A549 treated with AZD9567 at 1 μM for 4 hours (cell line): ENCODE measurements around the gene CYP4Z1. TPM values are rescaled to one million over a fixed set of nuclear protein-coding genes. Genes with fewer than 3 reads are reported as not detected.

Experiments
- total RNA-seq: library from RNA; stranded (reverse); fragments of 200-300 nt; extraction: Qiagen RNA extraction; gene quantifications from 5 replicates; pipeline ENCODE4 v1.2.3, GENCODE V29; 2022; ENCODE audit not compliant: insufficient read depth

Gene CYP4Z1, protein sequence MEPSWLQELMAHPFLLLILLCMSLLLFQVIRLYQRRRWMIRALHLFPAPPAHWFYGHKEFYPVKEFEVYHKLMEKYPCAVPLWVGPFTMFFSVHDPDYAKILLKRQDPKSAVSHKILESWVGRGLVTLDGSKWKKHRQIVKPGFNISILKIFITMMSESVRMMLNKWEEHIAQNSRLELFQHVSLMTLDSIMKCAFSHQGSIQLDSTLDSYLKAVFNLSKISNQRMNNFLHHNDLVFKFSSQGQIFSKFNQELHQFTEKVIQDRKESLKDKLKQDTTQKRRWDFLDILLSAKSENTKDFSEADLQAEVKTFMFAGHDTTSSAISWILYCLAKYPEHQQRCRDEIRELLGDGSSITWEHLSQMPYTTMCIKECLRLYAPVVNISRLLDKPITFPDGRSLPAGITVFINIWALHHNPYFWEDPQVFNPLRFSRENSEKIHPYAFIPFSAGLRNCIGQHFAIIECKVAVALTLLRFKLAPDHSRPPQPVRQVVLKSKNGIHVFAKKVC
- not detected in 5 replicates for total RNA-seq

DNA sequence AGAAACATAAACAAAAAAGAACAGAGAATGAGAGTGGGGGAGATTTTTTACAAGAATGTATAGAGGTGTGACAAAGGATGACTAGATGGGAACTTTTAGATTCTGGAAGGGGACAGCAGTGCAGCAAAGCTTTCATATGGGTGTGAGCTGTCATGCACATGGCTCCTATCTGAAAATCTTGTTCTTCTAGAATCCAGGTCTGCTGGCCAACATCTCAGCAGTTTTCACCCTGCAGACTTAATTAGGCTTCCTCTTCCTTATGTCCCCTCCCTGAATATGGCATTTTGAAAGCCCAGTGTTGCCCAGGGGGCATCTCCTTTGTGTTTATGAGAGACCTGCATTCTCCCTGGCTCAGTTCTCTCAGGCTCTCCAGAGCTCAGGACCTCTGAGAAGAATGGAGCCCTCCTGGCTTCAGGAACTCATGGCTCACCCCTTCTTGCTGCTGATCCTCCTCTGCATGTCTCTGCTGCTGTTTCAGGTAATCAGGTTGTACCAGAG is at the start of gene CYP4Z1:
Gene CYP4Z1 (plus strand): TSS at position 135 of the 498 bp plus-strand sequence. CDS start 260 bp downstream, at position 395.

DNA sequence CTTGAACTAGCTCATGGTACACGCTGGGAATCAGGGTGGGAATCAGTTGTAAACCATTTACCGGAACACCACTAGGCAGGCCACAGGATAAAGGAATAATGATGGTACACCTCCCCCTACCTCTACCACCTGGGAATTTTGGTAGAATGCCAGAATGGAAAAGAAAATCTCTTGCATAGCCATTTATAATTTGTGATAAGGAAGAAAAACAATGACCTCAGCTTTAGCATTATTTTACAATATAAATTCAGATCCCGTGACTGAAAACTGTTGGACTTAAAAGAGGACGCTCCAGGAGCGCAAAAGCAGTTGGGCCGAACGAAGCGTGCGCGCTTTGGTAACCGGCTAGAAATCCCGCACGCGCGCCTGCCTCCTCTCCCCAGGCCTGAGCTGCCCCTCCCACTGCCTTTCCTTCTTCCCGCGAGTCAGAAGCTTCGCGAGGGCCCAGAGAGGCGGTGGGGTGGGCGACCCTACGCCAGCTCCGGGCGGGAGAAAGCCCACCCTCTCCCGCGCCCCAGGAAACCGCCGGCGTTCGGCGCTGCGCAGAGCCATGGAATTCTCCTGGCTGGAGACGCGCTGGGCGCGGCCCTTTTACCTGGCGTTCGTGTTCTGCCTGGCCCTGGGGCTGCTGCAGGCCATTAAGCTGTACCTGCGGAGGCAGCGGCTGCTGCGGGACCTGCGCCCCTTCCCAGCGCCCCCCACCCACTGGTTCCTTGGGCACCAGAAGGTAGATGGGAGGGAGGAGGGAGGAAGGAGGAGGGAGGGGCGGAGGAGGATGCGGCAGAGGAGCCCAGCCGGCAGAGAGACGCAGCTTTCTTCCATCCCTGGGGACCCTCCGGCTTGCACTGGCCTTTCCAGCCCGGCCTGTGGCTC is 43.5 kb upstream of the CYP4Z1 start, which contains the start of gene CYP4X1:
Gene CYP4X1 (plus strand): TSS at position 402 of the 873 bp plus-strand sequence. CDS start 149 bp downstream, at position 551.

DNA sequence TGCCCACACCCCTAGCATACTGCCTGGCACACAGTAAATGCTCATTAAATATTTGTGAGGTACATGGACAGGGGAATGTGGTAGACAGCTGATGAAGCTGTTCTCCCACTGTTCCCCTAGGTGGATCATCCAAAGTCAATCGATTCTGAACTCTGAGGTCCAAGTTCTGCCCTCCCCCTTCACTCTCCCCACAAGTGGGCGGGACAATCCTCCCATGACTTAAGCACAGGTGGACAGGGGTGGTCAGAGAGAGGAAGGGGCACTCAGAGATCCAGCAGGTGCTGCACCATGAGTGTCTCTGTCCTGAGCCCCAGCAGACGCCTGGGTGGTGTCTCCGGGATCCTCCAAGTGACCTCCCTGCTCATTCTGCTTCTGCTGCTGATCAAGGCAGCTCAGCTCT is 70.2 kb downstream of the CYP4Z1 start, which contains the start of gene CYP4A22:
Gene CYP4A22 (plus strand): TSS at position 244 of the 400 bp plus-strand sequence. CDS start 45 bp downstream, at position 289.

Other genes starting within 250 kb of the CYP4Z1 start
- gene CYP4A11, start 125.8 kb upstream of the CYP4Z1 start, total RNA-seq = not detected in 5 replicates
- gene CYP4X1, start 43.6 kb upstream of the CYP4Z1 start, total RNA-seq = 0.08 TPM in 1 of 5 replicates, not detected in the others
- not detected in 5 replicates for gene CYP4A22, start 70.2 kb downstream of the CYP4Z1 start, total RNA-seq
- 5.8 to 9.9 TPM (median 8.1 TPM) in 4 of 5 replicates, not detected in the other for gene PDZK1IP1, start 122.8 kb downstream of the CYP4Z1 start, total RNA-seq
- not detected in 5 replicates for gene TAL1, start 165.0 kb downstream of the CYP4Z1 start, total RNA-seq
- gene STIL, start 246.9 kb downstream of the CYP4Z1 start, total RNA-seq = 9.9 to 21.2 TPM (median 10.6 TPM) in 5 replicates